Measurements from ENCODE around the gene AIMP2. TPM values are rescaled to one million over a fixed set of nuclear protein-coding genes. Genes with fewer than 3 reads are reported as not detected.
A peak's percentile ranks its signal among the peaks of the same experiment; 100 is the strongest.

The AIMP2 gene
- total and polyA plus RNA-seq, 2 donors (not counting 3 experiments of a cell fraction or from before 2014, with no cell fraction given): 45.6 to 67.7 TPM

DNA sequence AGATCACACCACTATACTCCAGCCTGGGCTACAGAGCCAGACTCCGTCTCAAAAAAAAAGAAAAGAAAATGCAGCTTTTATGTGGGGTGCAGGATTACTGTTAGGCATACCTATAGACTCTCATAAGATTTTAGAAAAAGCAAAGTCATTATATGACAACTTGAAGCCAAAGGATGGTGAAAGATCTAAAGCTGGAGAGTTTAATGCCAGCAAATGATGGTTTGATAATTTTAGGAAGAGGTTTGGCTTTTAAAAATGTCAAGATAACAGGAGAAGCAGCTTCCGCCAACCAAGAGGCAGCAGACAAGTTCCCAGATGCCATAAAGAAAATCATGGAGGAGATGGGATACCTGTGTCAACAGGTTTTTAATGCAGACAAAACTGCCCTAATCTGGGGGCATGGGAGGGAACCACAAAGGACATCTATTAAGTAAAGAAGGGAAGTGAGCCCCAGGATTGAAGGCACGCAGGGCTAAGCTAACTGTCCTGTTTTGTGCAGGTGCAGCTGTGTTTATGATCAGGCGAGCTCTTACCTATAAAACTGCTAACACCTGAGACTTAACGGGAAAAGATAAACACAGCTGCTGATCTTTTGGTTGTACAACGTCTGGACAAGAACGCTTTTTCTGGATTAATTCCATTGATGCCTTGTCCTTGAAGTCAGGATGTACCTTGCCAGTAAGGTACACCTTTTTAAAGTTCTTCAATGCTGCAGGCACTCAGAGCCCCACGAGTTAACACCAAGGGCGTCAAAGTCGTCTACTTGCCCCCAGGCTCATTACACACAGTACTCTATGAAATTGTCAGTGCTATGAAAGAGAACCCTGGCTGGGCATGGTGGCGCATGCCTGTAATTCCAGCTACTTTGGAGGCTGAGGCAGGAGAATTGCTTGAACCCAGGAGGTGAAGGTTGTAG lies 11.6 kb downstream of the AIMP2 start:
- POLR2A ChIA-PET: no interaction called here
- Histone ChIP-seq H3K9ac (replicated peaks; ENCODE audit: extremely low read depth, insufficient read depth, low read length) (no peak overlapping the region), H3K27ac (ENCODE audit: insufficient read depth, low read depth, low read length) (no peak overlapping the region), H3K36me3 (ENCODE audit: control insufficient read depth in 2 of 2, extremely low read depth in 1 of 2, insufficient read depth in 2 of 2, low read length in 2 of 2) (peaks cover 26 to 28% of the 10 kb centered on the region in 2 experiments), H3K27me3 (ENCODE audit: control insufficient read depth in 2 of 2, insufficient read depth in 2 of 2, low read length in 2 of 2) (no peaks in the 10 kb centered on the region), H3K4me1 (ENCODE audit: control insufficient read depth, extremely low read depth, insufficient read depth, low read length) (no peaks in the 10 kb centered on the region), H4K20me1 (replicated peaks; ENCODE audit: control insufficient read depth, extremely low read depth, insufficient read depth, low read length) (no peaks in the 10 kb centered on the region), H3K79me2 (ENCODE audit: control insufficient read depth, insufficient read depth, low read length) (no peaks in the 10 kb centered on the region), H2AFZ (ENCODE audit: low read depth, low read length) (no peak overlapping the region), H3K4me2 (ENCODE audit: insufficient read depth, low read length) (no peak overlapping the region), H3K9me1 (replicated peaks; ENCODE audit: control insufficient read depth, extremely low read depth, insufficient read depth, low read length) (no peaks in the 10 kb centered on the region), H3K9me3 (replicated peaks; ENCODE audit: control insufficient read depth, insufficient read depth, low read length) (no peaks in the 10 kb centered on the region), H3K4me3 (replicated peaks in 1 of 3; ENCODE audit: insufficient read depth in 1 of 3, low read depth in 1 of 3, low read length in 3 of 3) (no peak overlapping the region)
- BruUV-seq (replicated peaks): no TSS peak
- DNase-seq (ENCODE audit: low read depth, low spot score) (no peak), FAIRE-seq (peak; percentile 52)
- intact Hi-C loops (cut with micrococcal nuclease): loop anchor here (10.0 kb wide), 1 partner anchor 166 kb away; no protein-coding TSS in a partner anchor
- TF ChIP-seq POLR2A (IDR thresholded peaks at IDR 0.05; ENCODE audit: low read depth, low read length) (no peak), POLR2AphosphoS5 (IDR thresholded peaks at IDR 0.05; ENCODE audit: insufficient read depth, low read depth, low read length) (no peak), JUN (IDR thresholded peaks at IDR 0.05; ENCODE audit: borderline replicate concordance, insufficient read depth, insufficient read length, low read depth) (no peak), MYC (IDR thresholded peaks at IDR 0.05; ENCODE audit: low read depth, low read length) (no peak), EZH2 (IDR thresholded peaks at IDR 0.05; ENCODE audit: borderline replicate concordance, low read depth, low read length, severe bottlenecking) (no peak), GATA2 (IDR thresholded peaks at IDR 0.05; ENCODE audit: insufficient read depth, insufficient read length, low read depth, low read length) (no peak), FOS (IDR thresholded peaks at IDR 0.05; ENCODE audit: borderline replicate concordance, insufficient read depth, low read length) (no peak)
- TF ChIP-seq, protein P1, sequence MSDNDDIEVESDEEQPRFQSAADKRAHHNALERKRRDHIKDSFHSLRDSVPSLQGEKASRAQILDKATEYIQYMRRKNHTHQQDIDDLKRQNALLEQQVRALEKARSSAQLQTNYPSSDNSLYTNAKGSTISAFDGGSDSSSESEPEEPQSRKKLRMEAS (IDR thresholded peaks at IDR 0.05; ENCODE audit: insufficient read depth, insufficient read length): no peak
- TF ChIP-seq, protein P2, sequence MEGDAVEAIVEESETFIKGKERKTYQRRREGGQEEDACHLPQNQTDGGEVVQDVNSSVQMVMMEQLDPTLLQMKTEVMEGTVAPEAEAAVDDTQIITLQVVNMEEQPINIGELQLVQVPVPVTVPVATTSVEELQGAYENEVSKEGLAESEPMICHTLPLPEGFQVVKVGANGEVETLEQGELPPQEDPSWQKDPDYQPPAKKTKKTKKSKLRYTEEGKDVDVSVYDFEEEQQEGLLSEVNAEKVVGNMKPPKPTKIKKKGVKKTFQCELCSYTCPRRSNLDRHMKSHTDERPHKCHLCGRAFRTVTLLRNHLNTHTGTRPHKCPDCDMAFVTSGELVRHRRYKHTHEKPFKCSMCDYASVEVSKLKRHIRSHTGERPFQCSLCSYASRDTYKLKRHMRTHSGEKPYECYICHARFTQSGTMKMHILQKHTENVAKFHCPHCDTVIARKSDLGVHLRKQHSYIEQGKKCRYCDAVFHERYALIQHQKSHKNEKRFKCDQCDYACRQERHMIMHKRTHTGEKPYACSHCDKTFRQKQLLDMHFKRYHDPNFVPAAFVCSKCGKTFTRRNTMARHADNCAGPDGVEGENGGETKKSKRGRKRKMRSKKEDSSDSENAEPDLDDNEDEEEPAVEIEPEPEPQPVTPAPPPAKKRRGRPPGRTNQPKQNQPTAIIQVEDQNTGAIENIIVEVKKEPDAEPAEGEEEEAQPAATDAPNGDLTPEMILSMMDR (IDR thresholded peaks at IDR 0.05; ENCODE audit: extremely low read depth in 1 of 2, insufficient read depth in 1 of 2, low read depth in 1 of 2, low read length in 2 of 2): no peak
- dilution Hi-C loops (cut with MboI; ENCODE audit: extremely low pct_ligation_motif_present, low sequenced_read_pairs): no loop called here
- CTCF ChIA-PET: interaction anchor here (0.9 to 1.4 kb wide), 3 partner anchors 12 to 35 kb away, joined by 3 read pairs; no protein-coding TSS in a partner anchor

Measured in endothelial cell of umbilical vein (primary cell).